ENCODE results near the gene CPM.
"Not testable (repeated sequence)": the region's sequence is repeated elsewhere in the genome, so short reads cannot be mapped to it uniquely, and the experiment has no call there.

CPM gene

DNA sequence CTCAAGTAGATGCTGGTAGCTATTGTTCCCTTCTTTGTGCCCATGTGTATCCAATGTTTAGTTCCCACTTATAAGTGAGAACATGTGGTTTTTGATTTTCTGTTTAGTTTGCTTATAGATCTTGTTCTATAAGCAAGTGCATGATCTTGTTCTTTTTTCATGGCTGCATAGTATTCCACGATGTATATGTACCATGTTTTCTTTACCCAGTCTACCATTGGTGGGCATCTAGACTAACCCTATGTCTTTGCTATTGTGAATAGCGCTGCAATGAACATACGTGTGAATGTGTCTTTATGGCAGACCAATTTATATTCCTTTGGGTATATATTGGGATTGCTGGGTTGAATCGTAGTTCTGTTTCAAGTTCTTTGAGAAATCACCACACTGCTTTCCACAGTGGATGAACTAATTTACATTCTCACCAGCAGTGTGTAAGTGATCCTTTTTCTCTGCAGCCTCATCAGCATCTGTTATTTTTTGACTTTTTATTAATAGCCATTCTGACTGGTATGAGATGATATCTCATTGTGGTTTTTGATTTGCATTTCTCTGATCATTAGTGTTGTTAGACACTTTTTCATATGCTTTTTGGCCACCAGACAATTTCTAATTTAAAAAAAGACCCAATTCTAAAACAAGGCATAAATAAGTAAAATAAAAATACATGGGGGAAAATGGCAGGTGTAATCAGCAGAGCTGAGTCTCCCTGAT is 50.6 kb downstream of the CPM start:
- DNase-seq (ENCODE audit: insufficient read length, low spot score) (no peak), FAIRE-seq (no peak)

DNA sequence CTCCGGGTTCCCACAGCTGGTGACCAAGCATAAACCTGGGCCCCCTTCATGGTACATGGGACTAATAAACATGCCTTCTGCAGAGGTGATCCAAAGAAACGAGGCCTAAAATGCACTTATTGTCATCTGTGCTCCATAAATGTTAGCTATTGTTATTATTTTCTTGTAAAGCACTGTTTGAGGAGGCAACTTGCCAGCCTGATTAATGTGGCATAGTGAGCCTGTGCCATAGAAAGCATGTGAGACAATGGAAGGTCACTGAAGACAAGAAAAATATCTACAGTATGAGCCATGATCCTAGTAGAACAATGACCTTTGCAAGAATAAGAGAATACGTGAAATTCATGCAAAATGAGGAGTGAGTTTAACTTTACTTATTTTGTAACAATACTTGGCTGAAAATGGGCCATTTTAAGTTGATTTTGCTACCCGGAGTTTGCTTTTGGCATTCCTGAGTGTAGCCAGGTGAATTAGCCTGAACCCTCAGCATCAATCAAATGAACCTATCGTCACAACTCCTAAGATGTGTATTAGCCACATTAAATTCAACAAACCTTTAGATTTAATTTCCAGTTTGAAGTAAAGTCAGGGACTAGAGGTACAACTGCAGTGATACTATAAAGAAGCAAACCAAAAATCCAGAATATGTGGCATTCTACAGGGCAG is 52.2 kb downstream of the CPM start:
- no peak for DNase-seq (ENCODE audit: insufficient read length, low spot score)
- FAIRE-seq, result no peak

DNA sequence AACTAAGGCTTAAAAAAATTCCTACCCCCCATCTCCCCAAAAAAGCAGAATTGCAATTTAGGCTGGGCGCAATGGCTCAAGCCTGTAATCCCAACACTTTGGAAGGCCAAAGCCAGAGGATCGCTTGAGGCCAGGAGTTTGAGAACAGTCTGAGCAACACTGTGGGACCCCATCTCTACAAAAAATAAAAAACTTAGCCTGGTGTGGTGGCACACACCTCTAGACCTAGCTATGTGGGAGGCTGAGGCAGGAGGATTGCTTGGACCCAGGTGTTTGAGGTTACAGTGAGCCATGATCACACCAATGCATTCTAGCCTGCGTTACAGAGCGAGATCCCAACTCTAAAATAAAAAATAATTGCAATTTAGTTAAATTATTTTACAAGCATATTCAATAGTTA is 54.1 kb downstream of the CPM start:
- FAIRE-seq (no peak), DNase-seq (ENCODE audit: insufficient read length, low spot score) (no peak)

DNA sequence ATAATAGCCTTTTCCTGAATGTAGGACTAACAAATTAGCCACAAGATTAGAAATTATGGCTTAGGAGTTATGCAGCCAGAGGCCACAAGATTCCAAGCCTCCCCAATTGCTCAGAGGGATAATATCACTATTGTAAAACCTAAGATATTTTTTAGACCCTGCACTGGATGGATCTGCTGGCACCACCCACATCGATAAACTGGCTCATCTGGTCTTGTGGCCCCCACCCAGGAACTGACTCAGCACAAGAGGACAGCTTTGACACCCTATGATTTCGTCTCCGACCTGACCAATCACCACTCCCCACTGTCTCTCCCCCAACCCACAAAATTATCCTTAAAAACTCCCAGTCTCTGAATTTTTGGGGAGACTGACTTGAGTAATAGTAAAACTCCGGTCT is 54.7 kb downstream of the CPM start:
- no peak for FAIRE-seq
- no peak for DNase-seq (ENCODE audit: insufficient read length, low spot score)

DNA sequence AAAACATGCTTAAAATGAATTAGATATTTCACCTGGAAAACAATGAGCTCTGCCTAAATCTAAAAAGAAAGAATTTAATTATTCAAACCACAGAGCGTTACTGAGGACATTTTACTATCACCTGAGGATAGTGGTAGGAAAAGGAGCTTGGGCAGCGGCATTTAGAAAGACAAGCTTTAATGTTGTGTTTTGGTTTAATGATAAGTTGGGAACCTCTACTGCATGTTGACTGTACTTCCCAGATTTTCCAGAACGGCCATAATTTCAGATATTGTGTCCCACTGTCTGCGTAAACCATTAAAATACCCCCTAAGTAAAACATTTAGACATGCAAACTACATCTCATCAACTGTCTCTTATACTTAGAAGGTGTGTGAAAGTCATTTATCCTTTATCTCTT is 55.4 kb downstream of the CPM start:
- no peak for DNase-seq (ENCODE audit: insufficient read length, low spot score)
- no peak for FAIRE-seq

DNA sequence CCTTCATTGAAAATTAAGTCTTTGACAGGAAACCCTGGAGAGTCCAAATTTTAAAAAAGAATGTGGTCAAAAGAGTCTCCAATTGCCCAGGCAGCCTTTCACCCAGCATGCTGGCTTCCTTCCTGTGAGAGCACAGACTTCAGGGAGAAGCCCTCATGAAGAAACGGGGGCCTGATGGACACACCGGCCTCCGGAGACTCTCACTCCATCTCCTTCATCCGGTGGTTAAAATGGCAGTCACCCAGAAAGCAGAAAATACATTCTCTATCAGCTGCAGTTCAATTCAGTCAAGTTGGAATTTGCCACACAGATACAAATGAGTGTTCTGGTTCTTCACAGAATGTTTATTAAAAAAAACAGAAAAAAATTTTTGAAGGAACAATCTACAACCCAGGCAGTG is 56.5 kb downstream of the CPM start:
- FAIRE-seq, result no peak

DNA sequence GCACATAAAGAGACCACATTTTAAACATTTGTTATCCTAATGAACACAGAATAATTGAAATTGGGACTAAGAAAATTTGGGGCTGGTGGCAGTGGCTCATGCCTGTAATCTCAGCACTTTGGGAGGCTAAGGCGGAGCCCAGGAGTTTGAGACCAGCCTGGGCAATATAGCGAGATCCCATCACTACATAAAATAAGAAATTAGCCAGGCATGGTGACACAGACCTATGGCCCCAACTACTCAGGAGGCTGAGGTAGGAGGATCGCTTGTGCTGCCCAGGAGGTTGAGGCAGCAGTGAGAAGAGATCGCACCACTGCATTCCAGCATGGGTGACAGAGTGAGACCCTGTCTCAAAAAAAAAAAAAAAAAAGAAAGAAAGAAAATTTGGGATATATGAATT is 59.7 kb downstream of the CPM start:
- no peak for FAIRE-seq
- no peak for DNase-seq (ENCODE audit: insufficient read length, low spot score)

More for the DNA sequence above, 56.5 kb downstream of the CPM start:
- no peak for DNase-seq (ENCODE audit: insufficient read length, low spot score)

DNA sequence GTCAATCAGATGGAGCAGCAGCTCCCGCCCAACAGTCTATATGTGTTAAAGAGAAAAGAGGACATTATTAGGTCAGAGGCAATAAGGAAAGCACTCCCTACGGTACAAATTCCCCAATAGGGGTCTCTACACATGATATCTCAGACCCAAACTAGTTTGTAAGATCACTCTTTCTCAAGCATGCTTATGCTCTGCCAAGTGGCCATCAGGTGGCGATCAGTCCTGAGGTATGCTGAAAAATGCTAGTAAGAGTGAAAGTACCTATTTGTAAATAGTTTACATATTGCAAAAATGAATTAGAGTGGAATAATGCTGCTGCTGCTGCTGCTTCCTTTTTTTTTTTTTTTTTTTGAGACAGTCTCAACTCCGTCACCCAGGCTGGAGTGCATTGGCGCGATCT is 61.0 kb downstream of the CPM start:
- FAIRE-seq (no peak), DNase-seq (ENCODE audit: insufficient read length, low spot score) (peak; percentile 42)

DNA sequence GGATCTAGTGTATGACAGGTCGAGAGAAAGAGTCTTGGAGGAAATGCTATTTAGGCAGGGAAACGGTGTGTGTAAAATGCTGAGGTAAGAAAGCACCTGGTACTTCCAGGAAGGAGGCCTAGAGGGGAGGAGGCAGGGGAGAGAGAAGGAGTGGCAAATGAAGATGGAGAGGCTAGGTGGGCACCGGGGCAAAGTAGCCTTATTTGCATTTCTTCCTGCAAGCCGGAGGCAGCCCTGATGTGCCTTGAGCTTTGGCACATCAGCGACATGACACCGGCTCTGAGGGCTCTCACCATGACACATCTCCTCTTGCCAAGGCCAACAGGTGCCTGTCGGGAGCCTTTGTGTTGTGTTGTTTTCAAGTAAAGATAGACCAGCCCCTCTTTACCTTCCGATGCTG is 61.6 kb downstream of the CPM start:
- DNase-seq (ENCODE audit: insufficient read length, low spot score) (no peak), FAIRE-seq (no peak)

DNA sequence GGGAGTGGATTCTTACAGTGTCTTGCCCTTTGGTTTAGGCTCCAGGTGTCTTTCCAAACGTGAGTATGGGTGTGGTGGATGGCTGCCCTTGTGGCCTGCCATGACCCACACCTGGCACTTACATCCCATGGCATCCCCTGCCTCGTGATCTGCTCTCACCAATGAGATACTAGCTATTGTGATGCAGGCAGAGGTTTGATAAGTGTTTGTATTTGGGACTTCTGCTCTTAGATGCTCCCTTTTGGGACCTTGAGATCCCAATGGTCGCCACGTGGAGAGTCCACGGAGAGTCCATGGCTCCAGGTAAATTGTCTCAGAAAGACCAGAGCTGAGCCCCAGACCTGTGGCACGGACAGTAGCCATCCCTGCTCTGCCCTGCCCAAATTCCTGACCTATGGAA is 62.5 kb downstream of the CPM start:
- DNase-seq (ENCODE audit: insufficient read length, low spot score) (no peak), FAIRE-seq (no peak)

DNA sequence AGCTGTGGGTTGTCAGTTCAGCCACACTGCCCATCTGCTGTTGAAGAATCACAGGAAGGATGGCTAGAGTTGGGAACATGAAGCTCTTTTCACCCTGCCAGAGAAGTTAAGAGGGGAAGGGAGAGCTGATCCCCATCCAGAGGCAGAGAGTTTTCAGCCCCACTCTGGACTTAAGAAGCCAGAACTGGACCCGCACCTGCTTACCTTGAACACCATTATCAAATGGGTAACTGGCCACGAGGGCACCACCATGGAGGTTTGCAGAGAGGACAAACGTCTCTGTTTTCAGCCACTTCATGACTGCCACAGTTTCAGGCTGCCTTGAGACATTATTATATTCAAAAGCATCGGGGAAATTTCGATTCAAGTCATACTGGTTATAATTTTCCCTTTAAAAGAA is 63.0 kb downstream of the CPM start:
- no peak for DNase-seq (ENCODE audit: insufficient read length, low spot score)

DNA sequence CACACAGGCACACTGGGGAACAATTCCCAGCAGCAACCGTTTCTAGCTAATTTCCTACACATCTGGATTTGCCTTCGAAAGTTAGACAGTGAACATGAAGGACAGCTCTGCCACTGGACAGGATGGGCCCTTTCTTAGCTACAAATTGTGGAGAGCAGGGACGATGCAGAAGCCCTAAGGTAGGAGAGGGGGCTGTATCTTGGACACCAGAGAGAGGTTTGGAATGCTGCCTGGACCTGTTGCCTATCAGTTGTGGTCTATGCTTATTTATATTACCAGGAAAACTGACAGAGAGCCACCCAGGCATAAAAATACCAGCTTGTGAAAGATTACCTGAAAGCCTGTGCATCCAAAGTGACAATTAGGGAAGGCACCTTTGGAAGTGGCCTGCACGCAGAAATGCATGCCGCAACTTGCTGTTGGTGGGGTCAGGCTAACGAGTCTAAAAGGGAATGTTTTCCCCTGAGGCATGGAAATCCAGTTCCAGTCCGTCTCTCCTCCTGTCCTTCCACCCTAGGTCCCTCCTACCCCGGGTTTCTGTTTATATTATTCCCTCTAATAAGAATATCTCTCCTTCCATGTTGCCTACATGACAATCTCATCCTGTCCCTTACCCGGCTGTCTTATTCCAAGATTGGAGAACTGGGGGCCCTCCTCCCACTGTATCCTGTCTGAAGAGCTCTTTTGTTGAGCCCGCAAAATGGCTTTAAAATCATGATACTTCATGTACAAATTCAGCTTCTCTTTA is 64.8 kb downstream of the CPM start:
- DNase-seq (ENCODE audit: insufficient read length, low spot score), result no peak
- no peak for FAIRE-seq

More for the DNA sequence above, 63.0 kb downstream of the CPM start:
- FAIRE-seq, result no peak

DNA sequence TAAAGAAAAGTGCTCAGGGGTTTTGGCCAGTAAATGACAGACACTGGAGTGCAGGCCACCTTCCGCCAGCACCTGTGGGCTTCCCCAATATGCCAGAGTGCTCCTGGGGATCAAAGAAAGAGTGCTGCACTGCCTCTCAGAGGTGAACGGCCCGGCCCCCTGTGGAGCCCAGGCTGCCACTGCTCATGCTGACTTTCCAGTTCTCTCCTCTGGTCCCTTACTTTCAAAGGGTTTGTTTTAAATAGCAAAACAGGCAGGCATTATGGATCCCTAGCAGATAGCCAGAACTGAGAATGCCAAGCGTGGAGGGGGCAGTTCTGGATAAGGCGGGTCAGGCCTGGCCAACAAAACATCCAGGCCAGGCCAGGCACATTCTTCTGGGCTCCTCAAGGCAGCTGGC is 65.4 kb downstream of the CPM start:
- no peak for DNase-seq (ENCODE audit: insufficient read length, low spot score)

DNA sequence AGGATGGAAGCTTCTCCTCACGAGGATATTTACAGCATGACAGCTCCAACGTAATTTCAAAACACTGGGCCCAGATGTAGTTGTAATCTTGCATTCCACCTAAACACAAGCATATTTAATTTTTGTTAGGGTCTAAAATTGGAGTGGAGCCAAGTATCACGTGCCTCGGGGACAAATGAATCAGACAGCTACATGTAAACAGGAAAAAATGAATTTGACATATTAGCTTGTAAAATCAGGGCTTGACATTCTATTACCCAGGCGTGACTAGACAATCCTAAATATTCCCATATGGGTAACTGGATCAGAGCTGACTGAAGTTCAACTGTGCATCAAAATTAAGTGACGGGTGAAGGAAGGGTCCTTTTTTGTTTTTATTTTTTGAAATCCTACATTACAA is 66.0 kb downstream of the CPM start:
- no peak for FAIRE-seq

More for the DNA sequence above, 65.4 kb downstream of the CPM start:
- no peak for FAIRE-seq

DNA sequence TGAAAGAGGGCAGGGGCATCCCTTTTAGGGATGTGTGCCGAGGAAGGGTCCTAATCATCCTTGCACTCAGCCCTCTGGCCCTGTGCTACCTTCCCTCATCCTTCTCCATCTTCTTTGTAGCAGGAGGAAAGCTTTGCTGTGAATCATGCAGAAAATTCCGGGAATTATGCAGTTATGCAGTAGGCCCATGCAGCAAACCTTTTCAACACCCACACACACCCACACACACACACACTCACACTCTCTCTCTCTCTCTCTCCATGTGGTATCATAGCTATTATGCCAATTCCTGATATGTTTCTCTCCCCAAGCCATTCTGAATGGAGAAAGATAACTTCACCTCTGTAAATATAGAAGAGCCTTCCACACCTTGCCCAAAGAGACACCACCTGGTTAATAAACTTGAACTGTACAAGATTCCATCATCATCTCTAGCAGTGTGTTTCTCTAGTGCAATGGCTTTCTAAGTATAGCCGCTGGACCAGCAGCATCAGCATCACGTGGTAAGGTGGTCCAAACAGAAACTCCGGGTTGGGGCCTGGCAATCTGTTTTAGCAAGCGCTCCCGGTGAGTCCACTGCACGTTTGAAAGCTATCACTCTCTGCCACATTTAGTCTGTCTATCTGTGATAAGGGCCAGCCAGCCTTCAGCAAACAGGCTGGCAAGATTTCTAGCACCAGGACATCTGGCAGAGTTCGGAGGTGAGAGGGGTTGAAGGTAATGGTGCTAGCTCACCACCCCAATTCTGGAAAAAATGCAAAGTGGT is 67.4 kb downstream of the CPM start:
- DNase-seq (ENCODE audit: insufficient read length, low spot score) (no peak), FAIRE-seq (no peak)

More for the DNA sequence above, 66.0 kb downstream of the CPM start:
- DNase-seq (ENCODE audit: insufficient read length, low spot score), result no peak

DNA sequence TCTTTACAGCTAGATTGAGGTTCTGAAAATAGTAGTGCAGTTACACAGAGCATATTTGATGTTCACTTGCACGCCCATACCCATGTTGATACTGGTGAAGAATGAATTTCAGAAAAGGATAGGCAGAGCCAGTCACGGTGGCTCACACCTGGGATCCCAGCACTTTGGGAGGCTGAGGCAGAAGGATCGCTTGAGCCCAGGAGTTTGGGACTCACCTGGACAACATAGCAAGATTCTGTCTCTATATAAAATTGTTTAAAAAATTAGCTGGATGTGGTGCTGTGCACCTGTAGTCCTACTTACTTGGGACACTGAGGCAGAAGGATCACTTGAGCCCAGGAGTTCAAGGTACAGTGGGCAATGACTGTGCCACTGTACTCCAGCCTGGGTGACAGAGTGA is 68.4 kb downstream of the CPM start:
- FAIRE-seq, result no peak
- DNase-seq (ENCODE audit: insufficient read length, low spot score), result no peak

DNA sequence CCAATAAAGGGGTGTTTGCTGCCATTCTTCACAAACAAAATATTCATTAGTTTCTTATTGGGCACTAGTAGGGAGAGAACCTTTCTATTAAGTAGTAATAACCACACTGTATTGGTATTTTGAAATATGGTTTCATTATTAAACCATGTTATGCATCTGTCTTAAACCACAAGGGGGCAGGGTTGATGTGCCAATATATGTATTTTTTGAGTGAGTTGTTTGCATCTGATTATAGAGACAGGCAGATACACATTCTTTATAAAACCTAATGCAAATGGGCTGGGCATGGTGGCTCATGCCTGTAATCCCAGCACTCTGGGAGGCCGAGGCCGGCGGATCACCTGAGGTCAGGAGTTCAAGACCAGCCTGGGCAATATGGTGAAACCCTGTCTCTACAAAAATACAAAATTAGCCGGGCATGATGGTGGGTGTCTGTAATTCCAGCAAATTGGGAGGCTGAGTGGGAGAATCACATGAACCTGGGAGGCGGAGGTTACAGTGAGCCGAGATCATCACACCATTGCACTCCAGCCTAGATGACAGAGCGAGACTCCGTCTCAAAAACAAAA is 69.0 kb downstream of the CPM start:
- FAIRE-seq, result not testable (repeated sequence)
- DNase-seq (ENCODE audit: insufficient read length, low spot score), result peak; percentile 51

DNA sequence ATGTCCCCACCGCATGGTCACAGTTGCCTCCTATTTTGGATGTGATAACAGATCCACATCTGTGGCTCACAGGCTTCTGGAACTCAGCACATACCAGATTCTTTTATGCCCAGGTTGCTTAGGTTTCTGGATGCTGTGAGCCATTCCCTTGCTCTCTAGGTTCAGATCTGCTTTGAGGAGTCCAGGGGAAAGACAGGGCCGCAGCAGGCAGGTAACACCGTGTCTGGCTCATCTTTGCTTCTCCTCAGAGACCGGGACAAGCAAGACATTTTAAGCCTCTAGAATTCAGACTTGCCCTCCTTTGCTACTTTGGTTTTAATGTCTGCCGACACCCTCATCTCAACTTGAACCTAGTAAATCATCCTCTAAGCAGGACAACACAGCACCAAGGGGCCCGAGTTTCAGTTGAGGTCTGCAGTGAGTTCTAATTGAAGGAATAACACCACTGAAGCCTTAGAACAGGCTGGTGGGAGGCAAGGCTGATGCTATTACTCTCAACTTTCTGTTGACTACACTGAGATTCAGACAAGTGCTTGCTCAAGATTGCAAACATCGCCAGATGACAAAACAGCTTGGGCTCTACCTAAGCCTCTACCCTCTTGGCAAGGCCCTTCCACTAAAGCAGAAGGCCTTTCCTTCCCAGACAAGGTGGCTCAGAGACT is 69.7 kb downstream of the CPM start:
- DNase-seq (ENCODE audit: insufficient read length, low spot score) (no peak), FAIRE-seq (no peak)

DNA sequence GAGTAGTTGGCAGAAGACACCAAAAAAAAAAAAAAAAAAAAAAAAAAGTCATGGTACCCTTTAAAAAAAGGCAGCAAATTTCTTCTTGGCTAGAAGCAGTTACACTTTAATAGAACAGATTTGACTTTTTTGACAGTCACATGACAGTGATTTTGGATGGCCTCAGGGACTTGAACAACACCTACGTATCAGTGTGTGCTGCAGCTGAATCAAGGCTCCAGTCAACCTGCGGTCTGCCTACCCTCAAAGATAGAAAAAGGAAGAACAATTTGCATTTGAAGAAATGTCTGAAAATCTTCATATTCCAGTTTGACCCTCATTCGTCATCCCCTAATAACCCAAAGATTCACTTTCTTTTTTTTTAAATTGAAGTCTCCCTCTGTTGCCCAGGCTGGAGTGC is 71.1 kb downstream of the CPM start:
- DNase-seq (ENCODE audit: insufficient read length, low spot score) (no peak), FAIRE-seq (no peak)

DNA sequence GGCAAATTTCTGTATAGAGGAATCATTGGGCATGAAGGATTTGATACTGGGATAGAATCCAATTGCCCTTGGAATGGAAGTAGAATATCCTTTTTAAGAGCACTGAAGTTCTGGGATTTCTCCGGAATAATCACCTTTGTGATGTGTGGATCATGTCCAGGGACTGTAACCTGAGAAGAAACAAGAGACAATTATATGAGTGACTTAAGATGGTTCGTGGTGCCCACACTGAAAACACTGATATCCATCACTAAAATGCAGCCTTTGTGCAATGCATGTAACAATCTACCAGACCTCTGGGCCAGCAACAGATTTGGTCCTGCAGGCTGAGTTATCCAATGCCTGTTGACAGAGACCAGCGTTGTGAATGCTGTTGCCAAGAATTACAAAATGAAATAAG is 76.5 kb downstream of the CPM start:
- FAIRE-seq, result no peak
- DNase-seq (ENCODE audit: insufficient read length, low spot score), result no peak

Data from HTR-8/SVneo (cell line).